ENCODE results near the gene RAB30.

DNA sequence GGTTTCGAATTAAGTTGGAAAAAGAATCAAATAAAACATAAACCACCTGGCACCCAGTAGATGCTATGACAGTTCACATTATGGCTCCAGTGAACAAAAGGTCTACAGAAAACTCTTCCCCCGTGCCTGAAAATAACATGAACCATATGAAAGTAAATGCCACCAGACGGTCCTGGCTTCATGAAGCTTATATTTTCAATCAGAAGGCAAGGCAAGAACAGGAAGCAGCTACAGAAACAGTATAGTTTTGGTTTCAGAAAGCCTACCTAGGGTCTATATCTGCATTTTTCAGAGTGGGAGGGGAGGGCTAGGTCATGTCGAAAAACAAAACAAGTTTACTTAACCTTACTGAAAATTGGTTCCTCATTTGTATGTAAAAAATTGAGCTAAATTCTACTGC, 9.8 kb downstream of the RAB30 start:
- TF ChIP-seq, protein P1, sequence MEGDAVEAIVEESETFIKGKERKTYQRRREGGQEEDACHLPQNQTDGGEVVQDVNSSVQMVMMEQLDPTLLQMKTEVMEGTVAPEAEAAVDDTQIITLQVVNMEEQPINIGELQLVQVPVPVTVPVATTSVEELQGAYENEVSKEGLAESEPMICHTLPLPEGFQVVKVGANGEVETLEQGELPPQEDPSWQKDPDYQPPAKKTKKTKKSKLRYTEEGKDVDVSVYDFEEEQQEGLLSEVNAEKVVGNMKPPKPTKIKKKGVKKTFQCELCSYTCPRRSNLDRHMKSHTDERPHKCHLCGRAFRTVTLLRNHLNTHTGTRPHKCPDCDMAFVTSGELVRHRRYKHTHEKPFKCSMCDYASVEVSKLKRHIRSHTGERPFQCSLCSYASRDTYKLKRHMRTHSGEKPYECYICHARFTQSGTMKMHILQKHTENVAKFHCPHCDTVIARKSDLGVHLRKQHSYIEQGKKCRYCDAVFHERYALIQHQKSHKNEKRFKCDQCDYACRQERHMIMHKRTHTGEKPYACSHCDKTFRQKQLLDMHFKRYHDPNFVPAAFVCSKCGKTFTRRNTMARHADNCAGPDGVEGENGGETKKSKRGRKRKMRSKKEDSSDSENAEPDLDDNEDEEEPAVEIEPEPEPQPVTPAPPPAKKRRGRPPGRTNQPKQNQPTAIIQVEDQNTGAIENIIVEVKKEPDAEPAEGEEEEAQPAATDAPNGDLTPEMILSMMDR (IDR thresholded peaks at IDR 0.05; ENCODE audit: extremely low read depth in 1 of 2, insufficient read depth in 1 of 2, low read depth in 1 of 2, low read length in 2 of 2), result no peak
- no peak for TF ChIP-seq EZH2 (IDR thresholded peaks at IDR 0.05; ENCODE audit: borderline replicate concordance, low read depth, low read length, severe bottlenecking)
